Nephron progenitor cell (in vitro differentiated cells): ENCODE measurements around the gene MGMT.

ENCODE experiments used
- DNase-seq: peaks from one replicate; pipeline ENCODE4 v3.0.0; 2021
- H3K27ac Mint-ChIP-seq: 2 replicates; pipeline ENCODE4 v1.8.0; 2021; ENCODE audit warnings: mild to moderate bottlenecking, moderate library complexity, mixed read lengths
- H3K27me3 Mint-ChIP-seq: 2 replicates; pipeline ENCODE4 v1.8.0; 2021; ENCODE audit warnings: mild to moderate bottlenecking, low read depth, mixed read lengths; ENCODE audit not compliant: poor library complexity
- H3K36me3 Mint-ChIP-seq: 2 replicates; pipeline ENCODE4 v1.8.0; 2021; ENCODE audit warnings: low read depth, mixed read lengths
- H3K4me1 Mint-ChIP-seq: 2 replicates; pipeline ENCODE4 v1.8.0; 2021; ENCODE audit warnings: mixed read lengths
- H3K4me3 Mint-ChIP-seq: 2 replicates; pipeline ENCODE4 v1.8.0; 2021; ENCODE audit warnings: mild to moderate bottlenecking, moderate library complexity, mixed read lengths
- H3K9me3 Mint-ChIP-seq: 2 replicates; pipeline ENCODE4 v1.8.0; 2021; ENCODE audit warnings: mild to moderate bottlenecking, moderate library complexity, mixed read lengths
- TF ChIP-seq, protein P1 (sequence below): fragments of 200-600 bp; sonication (generic); IDR thresholded peaks from 2 replicates; pipeline ENCODE4 v1.5.0; 2021; ENCODE audit warnings: antibody characterized with exemption

MGMT gene

DNA sequence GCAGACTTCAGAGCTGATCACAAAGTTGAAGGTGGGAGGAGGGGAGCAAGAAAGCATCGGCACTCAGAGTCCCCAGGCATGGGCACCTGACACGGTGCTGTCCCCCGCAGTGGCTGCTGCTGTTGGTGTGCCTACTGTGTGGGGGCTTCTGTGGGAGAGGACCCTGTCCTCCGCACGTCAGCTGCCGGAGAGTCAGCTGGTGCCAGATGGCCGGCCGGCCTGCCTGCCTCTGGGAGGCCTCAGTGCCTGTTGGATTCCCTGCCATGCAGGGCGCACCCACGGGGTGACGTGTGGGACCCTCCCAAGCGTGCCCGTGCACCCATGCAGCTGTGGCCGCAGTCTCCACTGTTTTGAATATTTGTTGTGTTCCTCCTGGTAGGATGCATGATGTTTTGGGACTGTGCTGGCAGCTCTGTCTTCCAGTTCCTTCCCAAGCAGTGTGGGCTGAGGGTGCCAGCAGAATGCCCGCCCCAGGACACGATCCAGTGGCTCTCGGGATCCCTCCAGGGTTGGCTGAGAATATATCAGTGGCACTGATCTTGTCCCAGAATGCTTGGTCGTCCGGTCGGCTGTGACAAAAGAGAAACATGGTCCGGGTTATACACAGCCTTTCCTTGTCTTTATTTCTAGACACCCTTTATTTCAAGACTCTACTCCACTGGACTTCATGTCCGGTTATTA lies 185.6 kb downstream of the MGMT start:
- Mint-ChIP-seq H3K9me3 (no peaks in the 10 kb centered on the region), H3K27me3 (no peaks in the 10 kb centered on the region), H3K27ac (no peak overlapping the region), H3K4me1 (peaks cover 49% of the 10 kb centered on the region), H3K4me3 (no peak overlapping the region), H3K36me3 (peaks cover 12% of the 10 kb centered on the region)
- DNase-seq = no peak
- TF ChIP-seq, protein P1, sequence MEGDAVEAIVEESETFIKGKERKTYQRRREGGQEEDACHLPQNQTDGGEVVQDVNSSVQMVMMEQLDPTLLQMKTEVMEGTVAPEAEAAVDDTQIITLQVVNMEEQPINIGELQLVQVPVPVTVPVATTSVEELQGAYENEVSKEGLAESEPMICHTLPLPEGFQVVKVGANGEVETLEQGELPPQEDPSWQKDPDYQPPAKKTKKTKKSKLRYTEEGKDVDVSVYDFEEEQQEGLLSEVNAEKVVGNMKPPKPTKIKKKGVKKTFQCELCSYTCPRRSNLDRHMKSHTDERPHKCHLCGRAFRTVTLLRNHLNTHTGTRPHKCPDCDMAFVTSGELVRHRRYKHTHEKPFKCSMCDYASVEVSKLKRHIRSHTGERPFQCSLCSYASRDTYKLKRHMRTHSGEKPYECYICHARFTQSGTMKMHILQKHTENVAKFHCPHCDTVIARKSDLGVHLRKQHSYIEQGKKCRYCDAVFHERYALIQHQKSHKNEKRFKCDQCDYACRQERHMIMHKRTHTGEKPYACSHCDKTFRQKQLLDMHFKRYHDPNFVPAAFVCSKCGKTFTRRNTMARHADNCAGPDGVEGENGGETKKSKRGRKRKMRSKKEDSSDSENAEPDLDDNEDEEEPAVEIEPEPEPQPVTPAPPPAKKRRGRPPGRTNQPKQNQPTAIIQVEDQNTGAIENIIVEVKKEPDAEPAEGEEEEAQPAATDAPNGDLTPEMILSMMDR = no peak

DNA sequence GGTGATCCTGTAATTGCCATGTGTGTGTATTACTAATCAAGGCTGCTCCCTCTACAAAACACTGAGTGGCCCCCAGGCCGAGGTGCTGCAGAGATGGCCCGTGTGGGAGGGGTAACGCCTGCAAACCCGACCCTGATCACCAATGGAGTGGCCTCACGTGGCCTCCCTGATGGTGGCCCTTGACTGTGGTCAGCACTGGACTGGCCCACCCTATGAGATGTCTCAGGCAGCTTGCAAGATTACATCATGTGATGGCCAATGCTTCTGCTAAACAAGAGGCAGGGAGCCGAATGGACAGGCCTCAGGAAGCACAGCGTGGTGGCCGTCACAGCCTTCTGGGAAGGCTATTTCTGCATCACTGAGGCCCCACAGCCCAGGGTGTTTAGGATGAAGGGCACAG lies 186.4 kb downstream of the MGMT start:
- H3K4me3 Mint-ChIP-seq = no peak overlapping the region
- TF ChIP-seq, protein P1 = no peak
- peaks cover 54% of the 10 kb centered on the region for H3K4me1 Mint-ChIP-seq
- no peak for DNase-seq
- no peaks in the 10 kb centered on the region for H3K9me3 Mint-ChIP-seq
- H3K27me3 Mint-ChIP-seq = no peaks in the 10 kb centered on the region
- H3K36me3 Mint-ChIP-seq = peaks cover 12% of the 10 kb centered on the region
- H3K27ac Mint-ChIP-seq = peak overlapping the region; percentile 32

DNA sequence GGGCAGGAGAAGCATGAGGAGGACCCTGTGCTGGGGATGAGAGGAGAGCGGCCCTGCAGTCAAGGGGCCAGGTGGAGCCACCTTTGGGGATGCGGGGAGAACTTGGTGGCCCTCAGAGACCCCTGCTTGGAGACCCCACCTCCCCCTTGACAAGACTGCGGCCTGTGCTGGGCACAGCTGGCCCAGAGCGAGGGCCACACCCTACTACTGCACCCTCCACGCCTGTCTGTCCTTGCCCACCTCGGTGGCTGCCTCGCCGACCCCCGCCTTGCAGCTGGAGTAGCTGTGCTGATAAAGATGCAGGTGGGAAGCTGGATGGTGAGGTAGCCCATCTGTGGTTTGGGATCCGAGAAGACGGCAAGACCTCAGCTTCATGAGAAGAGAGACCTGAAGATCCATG lies 186.8 kb downstream of the MGMT start:
- peaks cover 12% of the 10 kb centered on the region for H3K36me3 Mint-ChIP-seq
- no peaks in the 10 kb centered on the region for H3K9me3 Mint-ChIP-seq
- TF ChIP-seq, protein P1 = no peak
- peaks cover 51% of the 10 kb centered on the region for H3K4me1 Mint-ChIP-seq
- H3K27me3 Mint-ChIP-seq = no peaks in the 10 kb centered on the region
- no peak for DNase-seq
- no peak overlapping the region for H3K4me3 Mint-ChIP-seq
- H3K27ac Mint-ChIP-seq = no peak overlapping the region

DNA sequence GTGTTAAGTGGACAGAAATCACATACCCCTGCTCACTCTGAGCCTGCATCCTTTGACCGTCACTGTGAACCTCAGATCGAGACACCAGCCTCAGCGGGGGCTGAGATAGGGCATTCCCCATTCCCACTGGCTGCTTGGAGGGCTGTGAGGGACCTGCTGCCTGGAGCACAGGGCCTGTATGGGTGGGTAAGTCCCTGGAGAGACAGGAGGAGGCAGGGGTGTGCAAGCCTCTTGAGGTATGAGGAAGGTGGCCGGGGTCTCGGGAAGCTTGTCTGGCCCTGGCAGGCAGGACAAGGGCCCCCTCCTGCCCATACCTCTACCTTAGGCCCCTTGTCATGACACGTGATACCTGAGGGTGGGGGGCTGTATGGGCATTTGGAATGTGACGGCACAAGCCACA lies 187.4 kb downstream of the MGMT start:
- peaks cover 7% of the 10 kb centered on the region for H3K36me3 Mint-ChIP-seq
- H3K4me3 Mint-ChIP-seq = no peak overlapping the region
- H3K4me1 Mint-ChIP-seq = peaks cover 52% of the 10 kb centered on the region
- no peaks in the 10 kb centered on the region for H3K27me3 Mint-ChIP-seq
- no peak for DNase-seq
- no peaks in the 10 kb centered on the region for H3K9me3 Mint-ChIP-seq
- TF ChIP-seq, protein P1 = no peak
- H3K27ac Mint-ChIP-seq = no peak overlapping the region

DNA sequence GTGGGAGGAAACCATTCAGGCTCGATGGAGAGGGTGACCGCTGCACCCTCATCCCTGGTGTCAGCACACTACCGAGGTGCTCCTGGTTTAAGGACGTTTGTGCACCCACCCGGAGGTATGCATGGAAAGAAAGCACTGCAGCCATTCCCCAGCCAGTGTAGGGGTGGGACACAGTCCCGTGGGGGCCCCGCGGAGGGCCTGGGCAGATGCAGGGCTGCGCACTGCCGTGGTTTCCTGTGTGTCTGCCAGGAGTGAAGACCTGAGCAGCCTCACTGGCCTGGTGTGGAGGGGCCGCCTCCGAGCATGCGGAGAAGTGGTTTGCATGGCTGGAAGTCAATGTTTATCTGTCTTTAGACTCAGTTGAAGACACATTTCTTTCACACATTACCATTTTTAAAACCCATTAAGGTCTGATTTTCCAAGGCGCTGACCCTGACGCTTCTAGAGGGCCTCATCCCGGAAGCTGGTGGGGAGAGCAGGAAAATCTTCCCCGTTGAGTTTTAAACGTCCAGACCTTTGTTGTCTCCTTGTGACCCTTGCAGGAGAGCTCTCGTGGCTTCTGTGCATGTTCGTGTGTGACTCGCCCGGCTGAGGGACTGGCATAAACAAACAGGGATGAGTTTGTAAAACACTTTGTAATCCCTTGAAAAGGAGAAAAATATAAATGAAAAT lies 188.1 kb downstream of the MGMT start:
- Mint-ChIP-seq H3K4me1 (peaks cover 57% of the 10 kb centered on the region), H3K27me3 (peaks cover 1% of the 10 kb centered on the region), H3K9me3 (no peaks in the 10 kb centered on the region), H3K27ac (peak overlapping the region; percentile 36), H3K4me3 (no peak overlapping the region), H3K36me3 (peaks cover 7% of the 10 kb centered on the region)
- DNase-seq = no peak
- TF ChIP-seq, protein P1 = no peak

DNA sequence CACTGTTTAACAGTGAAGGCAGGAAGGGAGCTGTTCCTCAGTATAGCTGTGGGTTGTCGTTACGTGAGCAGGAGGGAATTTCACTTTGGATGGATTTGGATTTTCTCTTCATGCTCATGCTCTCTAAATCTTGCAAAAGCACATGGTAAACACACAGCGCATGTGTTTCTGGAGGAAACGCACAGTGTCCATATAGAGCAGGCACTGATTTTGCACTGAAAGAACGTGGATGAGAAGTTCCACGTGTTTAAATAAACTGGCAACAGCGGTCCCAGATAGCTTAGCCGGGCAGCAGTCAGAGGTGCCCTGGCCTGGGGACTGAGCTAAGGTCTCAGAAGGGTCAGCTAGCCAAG lies 188.6 kb downstream of the MGMT start:
- DNase-seq = no peak
- Mint-ChIP-seq H3K27me3 (peaks cover 3% of the 10 kb centered on the region), H3K4me3 (no peak overlapping the region), H3K9me3 (no peaks in the 10 kb centered on the region), H3K27ac (no peak overlapping the region), H3K4me1 (peaks cover 62% of the 10 kb centered on the region), H3K36me3 (peaks cover 7% of the 10 kb centered on the region)
- TF ChIP-seq, protein P1 = no peak
